AG10803 (cell line): ENCODE data around the gene IGFBP2.

Experiments
- DNase-seq: peaks from one replicate; pipeline ENCODE4 v3.0.0; 2010; ENCODE audit warnings: low read depth
- H3K4me3 ChIP-seq: 2 replicates; pipeline ENCODE4 v1.5.1; 2011; ENCODE audit warnings: mild to moderate bottlenecking, low read length, control low read depth
- TF ChIP-seq, protein P1 (sequence below): conservative IDR thresholded peaks from 2 replicates; pipeline ENCODE4 v1.5.1; 2011; ENCODE audit warnings: mild to moderate bottlenecking, low read length, control low read depth, inconsistent platforms

The IGFBP2 gene

DNA sequence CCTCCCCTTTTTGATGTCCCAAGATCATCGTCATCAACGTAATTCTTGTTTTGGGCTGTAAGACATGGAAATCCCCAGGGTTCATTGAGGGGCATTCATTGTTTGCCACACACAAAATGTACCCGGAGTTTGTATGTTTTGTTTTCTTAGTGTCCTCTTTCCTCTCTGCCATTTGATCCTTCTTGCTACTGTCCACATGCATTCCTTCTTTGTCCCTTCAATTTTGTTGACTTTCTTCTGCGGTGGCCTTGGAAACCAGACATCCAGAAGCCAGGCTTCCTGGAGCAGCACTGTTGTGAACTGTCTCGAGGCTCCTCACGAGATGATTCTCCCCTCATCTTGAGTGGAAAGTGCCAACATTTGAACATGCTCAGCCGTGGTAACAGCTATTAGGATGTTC is 24.8 kb downstream of the IGFBP2 start:
- no peak for DNase-seq
- no peak overlapping the region for H3K4me3 ChIP-seq
- TF ChIP-seq, protein P1, sequence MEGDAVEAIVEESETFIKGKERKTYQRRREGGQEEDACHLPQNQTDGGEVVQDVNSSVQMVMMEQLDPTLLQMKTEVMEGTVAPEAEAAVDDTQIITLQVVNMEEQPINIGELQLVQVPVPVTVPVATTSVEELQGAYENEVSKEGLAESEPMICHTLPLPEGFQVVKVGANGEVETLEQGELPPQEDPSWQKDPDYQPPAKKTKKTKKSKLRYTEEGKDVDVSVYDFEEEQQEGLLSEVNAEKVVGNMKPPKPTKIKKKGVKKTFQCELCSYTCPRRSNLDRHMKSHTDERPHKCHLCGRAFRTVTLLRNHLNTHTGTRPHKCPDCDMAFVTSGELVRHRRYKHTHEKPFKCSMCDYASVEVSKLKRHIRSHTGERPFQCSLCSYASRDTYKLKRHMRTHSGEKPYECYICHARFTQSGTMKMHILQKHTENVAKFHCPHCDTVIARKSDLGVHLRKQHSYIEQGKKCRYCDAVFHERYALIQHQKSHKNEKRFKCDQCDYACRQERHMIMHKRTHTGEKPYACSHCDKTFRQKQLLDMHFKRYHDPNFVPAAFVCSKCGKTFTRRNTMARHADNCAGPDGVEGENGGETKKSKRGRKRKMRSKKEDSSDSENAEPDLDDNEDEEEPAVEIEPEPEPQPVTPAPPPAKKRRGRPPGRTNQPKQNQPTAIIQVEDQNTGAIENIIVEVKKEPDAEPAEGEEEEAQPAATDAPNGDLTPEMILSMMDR = no peak

DNA sequence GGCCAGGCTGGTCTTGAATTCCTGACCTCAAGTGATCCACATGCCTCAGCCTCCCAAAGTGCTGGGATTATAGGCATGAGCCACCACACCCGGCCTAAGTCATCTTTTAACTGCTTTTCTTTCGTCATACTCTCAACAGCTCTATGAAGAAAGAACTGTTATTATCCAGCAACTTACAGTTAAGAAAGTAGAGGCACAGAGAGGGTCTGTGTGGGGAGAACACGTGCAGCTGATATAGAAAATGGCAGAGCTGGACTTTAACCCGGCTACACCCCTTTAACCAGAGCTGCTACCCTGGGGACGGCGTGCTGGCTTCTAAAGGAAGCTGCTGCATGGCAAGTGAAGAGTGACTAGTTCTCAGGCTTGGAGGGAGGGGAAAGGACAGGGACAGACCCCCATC is 25.5 kb downstream of the IGFBP2 start:
- TF ChIP-seq, protein P1 = no peak
- no peak overlapping the region for H3K4me3 ChIP-seq
- DNase-seq = no peak

DNA sequence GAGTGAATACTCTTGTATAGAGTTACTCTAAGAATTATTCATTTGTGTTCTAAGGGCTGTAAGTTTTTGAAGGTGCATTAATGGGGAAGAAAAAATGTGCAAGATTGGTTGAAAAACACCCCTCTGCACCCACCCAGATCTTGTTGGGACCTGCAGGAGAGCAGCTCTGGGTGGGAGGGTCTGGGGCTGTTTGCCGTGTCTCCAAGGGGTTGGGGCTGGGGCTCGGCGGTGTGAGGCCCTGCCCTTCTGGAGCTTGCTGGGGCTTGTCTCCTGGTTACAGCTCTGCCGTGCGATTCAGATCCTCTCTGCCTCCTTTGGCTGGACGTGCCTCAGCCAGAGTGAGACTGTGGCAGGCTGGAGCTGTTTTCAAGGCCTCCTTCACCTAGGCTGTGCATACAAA is 26.1 kb downstream of the IGFBP2 start:
- TF ChIP-seq, protein P1 = no peak
- DNase-seq = no peak
- no peak overlapping the region for H3K4me3 ChIP-seq

DNA sequence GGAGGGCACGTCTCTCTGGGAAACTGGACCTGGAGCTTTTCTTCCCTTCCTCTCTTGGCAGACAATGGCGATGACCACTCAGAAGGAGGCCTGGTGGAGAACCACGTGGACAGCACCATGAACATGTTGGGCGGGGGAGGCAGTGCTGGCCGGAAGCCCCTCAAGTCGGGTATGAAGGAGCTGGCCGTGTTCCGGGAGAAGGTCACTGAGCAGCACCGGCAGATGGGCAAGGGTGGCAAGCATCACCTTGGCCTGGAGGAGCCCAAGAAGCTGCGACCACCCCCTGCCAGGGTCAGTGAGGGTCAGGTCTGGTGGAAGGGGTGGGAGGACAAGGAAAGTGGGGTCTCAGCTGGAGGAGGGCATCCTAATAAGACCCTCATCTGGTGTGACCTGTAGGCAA is 27.3 kb downstream of the IGFBP2 start:
- DNase-seq = no peak
- no peak overlapping the region for H3K4me3 ChIP-seq
- TF ChIP-seq, protein P1 = no peak

DNA sequence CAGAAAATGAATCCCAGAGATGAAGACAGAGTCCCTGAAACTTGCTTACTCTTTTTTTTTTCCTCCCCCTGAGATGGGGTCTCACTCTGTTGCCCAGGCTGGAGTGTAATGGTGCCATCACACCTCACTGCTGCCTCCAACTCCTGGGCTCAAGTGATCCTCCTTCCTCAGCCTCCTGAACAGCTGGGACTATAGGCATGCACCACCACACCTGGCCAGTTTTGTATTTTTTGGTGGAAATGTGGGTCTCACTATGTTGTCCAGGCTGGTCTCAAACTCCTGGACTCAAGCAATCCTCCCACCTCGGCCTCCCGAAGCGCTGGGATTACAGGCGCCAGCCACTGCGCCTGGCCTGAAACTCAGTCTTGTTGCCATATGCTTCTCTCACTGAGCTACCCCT is 27.8 kb downstream of the IGFBP2 start:
- TF ChIP-seq, protein P1 = no peak
- DNase-seq = no peak

DNA sequence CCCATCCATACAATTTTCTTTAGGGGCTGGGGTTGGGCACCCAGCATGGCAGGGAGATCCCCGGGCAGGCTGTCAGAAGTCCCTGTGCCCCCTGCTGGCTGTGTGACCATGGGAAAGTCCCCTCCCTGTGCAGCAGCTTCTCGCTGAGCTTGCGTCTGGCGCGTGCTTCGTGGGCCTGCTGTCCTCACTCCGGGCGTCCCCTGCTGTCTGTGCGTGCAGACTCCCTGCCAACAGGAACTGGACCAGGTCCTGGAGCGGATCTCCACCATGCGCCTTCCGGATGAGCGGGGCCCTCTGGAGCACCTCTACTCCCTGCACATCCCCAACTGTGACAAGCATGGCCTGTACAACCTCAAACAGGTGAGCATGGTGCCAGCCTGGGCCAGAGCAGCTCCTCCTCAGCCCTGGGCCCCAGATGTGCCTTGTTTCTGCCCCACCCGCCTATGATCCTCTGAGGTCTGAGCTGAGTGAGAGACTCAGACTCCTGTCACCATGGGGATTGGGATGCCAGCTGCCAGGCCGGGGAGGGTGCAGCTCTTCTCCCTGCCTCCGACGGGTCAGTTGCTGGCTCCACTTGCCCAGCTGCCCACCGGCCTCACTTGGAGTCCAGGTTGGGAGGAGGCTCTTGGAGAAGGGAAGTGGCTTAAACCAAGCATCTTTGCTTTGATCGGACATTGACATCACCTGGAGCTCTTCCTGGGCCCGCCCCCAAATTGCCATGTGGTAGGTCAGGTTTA is 28.6 kb downstream of the IGFBP2 start:
- DNase-seq = peak; percentile 50
- TF ChIP-seq, protein P1 = peak; percentile 41
- H3K4me3 ChIP-seq = no peak overlapping the region

More for the DNA sequence above, 27.8 kb downstream of the IGFBP2 start:
- H3K4me3 ChIP-seq = no peak overlapping the region

DNA sequence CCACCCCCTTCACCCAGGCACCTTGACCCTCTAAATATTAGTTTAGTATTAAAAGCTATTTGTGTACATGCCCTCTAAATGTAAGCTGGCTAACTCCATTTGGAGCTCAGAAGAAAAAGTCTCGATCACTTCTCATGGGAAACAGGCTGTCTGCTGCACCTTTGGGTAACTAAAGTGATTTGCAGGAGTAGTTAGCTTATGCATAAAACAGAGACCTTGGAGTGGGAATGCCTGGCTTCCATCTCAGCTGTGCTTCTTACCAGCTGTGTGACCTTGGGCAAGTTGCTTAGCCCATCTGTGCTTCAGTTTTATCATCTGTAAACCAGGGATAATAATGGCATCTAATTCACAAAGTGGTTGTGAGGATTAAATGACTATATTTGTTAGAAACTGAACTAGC is 29.9 kb downstream of the IGFBP2 start:
- DNase-seq = no peak
- no peak overlapping the region for H3K4me3 ChIP-seq
- TF ChIP-seq, protein P1 = no peak
